NB4 (cell line): ENCODE data around the gene ARHGAP26.

Source experiments
- DNase-seq: peaks from one replicate; pipeline ENCODE4 v3.0.0; 2010; ENCODE audit warnings: low read depth
- H3K4me3 ChIP-seq: one replicate; pipeline ENCODE4 v1.5.1; 2011; ENCODE audit warnings: mild to moderate bottlenecking, low read depth, low read length, moderate library complexity
- MAX ChIP-seq: IDR thresholded peaks from 2 replicates; pipeline ENCODE4 v1.6.1; 2011; ENCODE audit warnings: low read depth, low read length
- MYC ChIP-seq: IDR thresholded peaks from 2 replicates; pipeline ENCODE4 v1.6.1; 2011; ENCODE audit warnings: low read depth, low read length
- POLR2A ChIP-seq: IDR thresholded peaks from 2 replicates; pipeline ENCODE4 v1.6.1; 2011; ENCODE audit warnings: mild to moderate bottlenecking; ENCODE audit not compliant: insufficient read length; ENCODE audit errors: extremely low read depth
- TF ChIP-seq, protein P1 (sequence below): IDR thresholded peaks from one replicate; pipeline ENCODE4 v1.5.1; 2012; ENCODE audit warnings: low read depth, low read length

The ARHGAP26 gene

DNA sequence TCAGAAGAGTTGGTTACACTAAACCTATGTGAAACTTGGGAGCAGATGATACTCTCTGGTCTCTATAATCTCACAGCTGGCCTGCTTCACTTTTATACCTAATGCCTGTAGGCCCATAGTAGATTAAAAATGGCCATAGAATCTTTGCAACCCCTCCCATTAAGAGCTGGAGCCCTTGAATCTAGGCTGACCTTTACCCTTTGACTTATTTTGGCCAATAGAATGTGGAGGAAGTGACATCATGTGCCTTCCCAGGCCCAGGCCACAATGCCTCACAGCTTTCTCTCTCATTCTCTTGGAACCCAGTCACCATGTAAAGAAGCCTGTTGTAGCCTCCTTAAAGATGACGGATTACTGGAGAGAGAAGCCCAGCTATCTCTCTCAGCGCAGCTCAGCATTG is 382.3 kb downstream of the ARHGAP26 start:
- no peak for TF ChIP-seq MAX
- TF ChIP-seq, protein P1, sequence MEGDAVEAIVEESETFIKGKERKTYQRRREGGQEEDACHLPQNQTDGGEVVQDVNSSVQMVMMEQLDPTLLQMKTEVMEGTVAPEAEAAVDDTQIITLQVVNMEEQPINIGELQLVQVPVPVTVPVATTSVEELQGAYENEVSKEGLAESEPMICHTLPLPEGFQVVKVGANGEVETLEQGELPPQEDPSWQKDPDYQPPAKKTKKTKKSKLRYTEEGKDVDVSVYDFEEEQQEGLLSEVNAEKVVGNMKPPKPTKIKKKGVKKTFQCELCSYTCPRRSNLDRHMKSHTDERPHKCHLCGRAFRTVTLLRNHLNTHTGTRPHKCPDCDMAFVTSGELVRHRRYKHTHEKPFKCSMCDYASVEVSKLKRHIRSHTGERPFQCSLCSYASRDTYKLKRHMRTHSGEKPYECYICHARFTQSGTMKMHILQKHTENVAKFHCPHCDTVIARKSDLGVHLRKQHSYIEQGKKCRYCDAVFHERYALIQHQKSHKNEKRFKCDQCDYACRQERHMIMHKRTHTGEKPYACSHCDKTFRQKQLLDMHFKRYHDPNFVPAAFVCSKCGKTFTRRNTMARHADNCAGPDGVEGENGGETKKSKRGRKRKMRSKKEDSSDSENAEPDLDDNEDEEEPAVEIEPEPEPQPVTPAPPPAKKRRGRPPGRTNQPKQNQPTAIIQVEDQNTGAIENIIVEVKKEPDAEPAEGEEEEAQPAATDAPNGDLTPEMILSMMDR = no peak
- DNase-seq = no peak
- no peak overlapping the region for H3K4me3 ChIP-seq

DNA sequence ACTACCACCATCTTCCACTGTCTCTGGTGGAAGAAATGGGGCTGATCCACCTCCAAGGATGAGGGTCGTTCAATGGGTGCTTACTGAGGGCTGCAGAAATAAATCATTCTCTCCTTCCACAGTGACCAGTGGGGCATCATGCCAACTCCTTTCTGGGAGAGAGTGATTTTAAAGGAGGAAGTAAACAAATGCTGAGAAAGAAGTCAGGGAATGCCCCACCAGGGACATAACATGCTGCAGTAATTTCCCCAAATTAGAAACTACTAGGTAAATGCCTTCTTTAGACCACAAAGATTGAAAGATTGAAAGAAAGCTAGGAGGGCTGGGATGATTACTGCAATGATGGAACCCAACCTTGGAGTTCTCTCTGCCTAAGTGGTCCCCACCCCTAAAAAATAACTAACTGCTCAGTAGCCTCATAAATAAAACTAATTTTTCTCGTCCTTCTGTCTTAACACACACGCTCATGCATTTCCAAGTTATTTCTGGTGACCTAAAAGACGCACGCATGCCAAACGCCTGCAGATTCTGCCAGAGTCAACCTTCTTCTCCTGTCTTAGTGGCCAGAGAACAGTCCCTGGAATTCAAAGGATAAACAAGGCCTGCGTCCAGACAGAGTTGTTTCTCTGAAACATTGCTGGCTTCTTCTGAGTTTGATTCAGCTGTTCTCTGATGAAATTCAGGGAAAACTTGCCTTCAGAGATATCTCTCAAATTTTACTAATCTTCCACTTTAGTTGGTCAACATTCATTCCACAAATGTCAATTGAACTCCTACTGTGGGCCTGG is 383.3 kb downstream of the ARHGAP26 start:
- H3K4me3 ChIP-seq = no peak overlapping the region
- TF ChIP-seq MAX = no peak
- no peak for DNase-seq

- TF ChIP-seq MAX (no peak), POLR2A (no peak), MYC (no peak)
- TF ChIP-seq, protein P1 = no peak
- H3K4me3 ChIP-seq = no peak overlapping the region
- DNase-seq = no peak
These were observed 384.6 kb downstream of the ARHGAP26 start for GRCh38 chr5:143154510-143155370.

DNA sequence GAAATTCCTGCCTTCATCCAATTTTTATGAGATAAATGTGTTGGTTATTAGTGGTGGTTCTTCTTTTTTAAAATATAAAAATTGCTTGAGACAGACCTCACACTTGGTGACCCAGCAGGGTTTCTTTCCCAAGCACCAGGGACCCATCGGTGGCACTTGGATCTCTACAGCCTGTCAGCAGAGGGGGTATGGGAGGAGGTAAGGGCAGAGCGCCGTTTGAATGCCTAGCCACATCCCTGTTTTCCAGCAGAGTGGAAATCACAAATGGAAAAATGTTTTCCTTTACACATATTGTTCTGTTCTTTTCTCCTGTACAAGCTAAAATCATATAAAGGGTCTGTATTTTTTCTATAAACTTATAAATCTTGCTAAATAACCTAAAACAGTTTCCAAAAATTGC is 385.3 kb downstream of the ARHGAP26 start:
- H3K4me3 ChIP-seq = no peak overlapping the region
- no peak for DNase-seq
- TF ChIP-seq, protein P1 = no peak
- no peak for TF ChIP-seq MYC
- TF ChIP-seq POLR2A = no peak
- no peak for TF ChIP-seq MAX

DNA sequence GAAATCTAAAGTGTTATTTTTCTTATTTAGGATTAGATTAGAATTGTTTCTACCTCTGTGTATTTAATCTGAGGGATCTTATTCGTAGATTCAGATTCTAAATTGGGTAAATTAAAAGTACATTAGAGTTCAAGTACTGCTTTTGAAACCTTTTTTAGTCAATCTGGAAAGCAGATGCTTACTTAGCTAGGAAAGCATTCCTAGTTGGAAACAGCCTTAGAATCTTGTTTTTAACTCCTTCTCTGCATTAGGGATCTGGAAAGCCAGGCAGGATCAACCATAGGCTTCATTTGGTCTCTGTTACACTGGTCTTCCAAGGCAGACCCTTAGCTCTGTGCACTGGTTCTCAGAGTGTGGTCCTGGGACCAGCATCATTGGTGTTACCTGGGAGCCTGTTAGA is 385.9 kb downstream of the ARHGAP26 start:
- TF ChIP-seq MAX = no peak
- TF ChIP-seq POLR2A = no peak
- TF ChIP-seq, protein P1 = no peak
- no peak for TF ChIP-seq MYC
- DNase-seq = no peak
- H3K4me3 ChIP-seq = no peak overlapping the region

DNA sequence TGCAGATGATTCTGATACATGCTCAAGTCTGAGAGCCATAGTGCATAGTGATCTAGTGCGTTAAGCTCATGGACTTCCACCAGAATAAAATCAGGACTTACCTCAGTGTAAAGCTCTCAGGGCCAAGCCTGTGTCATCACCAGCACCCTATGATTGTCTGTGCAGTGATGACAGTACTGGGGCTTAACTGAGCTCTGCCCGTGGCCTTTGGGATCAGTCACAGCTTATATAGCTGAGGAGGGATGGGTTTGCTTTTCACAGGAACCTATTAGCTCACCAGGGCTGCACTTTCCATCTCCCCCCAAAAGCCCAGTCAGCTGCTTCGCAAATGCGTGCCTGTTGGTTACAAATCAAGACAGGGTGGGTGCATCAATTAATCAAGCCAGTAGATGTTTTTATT is 386.4 kb downstream of the ARHGAP26 start:
- TF ChIP-seq POLR2A (no peak), MYC (no peak), MAX (no peak)
- TF ChIP-seq, protein P1 = no peak
- H3K4me3 ChIP-seq = no peak overlapping the region
- DNase-seq = no peak
